Calu3 (cell line): Measurements from ENCODE around the gene UXS1. TPM values are rescaled to one million over a fixed set of nuclear protein-coding genes. Genes with fewer than 3 reads are reported as not detected.

Experiments used
- BruUV-seq: library from RNA; stranded (reverse); fragments of 400-500 nt; replicated peaks from 2 replicates; lab custom pipeline; 2021; lab: Mats Ljungman, UMichigan
- CTCF ChIA-PET: fragments of 300-600 bp; sonication (Branson Sonifier 250); formaldehyde crosslinking; loops from one replicate; lab custom pipeline; 2022; ENCODE audit warnings: antibody characterized with exemption; lab: Charles Lee
- DNase-seq: peaks from one replicate; pipeline ENCODE4 v3.0.0; 2022
- H3K27ac Mint-ChIP-seq: one replicate; pipeline ENCODE4 v1.8.0; 2022; ENCODE audit warnings: mixed read lengths; ENCODE audit not compliant: unreplicated experiment
- H3K27me3 Mint-ChIP-seq: one replicate; pipeline ENCODE4 v1.8.0; 2022; ENCODE audit warnings: mixed read lengths; ENCODE audit not compliant: unreplicated experiment
- H3K36me3 Mint-ChIP-seq: one replicate; pipeline ENCODE4 v1.8.0; 2022; ENCODE audit warnings: mild to moderate bottlenecking, moderate library complexity, mixed read lengths; ENCODE audit not compliant: insufficient read depth, unreplicated experiment
- H3K4me1 Mint-ChIP-seq: one replicate; pipeline ENCODE4 v1.8.0; 2022; ENCODE audit warnings: mild to moderate bottlenecking, low read depth, mixed read lengths; ENCODE audit not compliant: unreplicated experiment
- H3K4me3 Mint-ChIP-seq: one replicate; pipeline ENCODE4 v1.8.0; 2022; ENCODE audit warnings: mild to moderate bottlenecking, low read depth, moderate library complexity, mixed read lengths; ENCODE audit not compliant: unreplicated experiment
- H3K9me3 Mint-ChIP-seq: one replicate; pipeline ENCODE4 v1.8.0; 2022; ENCODE audit warnings: low read depth, mixed read lengths; ENCODE audit not compliant: unreplicated experiment
- intact Hi-C: fragments of 100-400 bp; cut with micrococcal nuclease; formaldehyde crosslinking; loops from one replicate; pipeline ENCODE4 v1.10.0; 2022; ENCODE audit not compliant: unreplicated experiment
- total RNA-seq: library from RNA; stranded (reverse); gene quantifications from 2 replicates; pipeline ENCODE4 v1.2.3, GENCODE V29; 2022
- TF ChIP-seq, protein P1 (sequence below): fragments of 200-600 bp; IDR thresholded peaks from one replicate; pipeline ENCODE4 v1.8.0; 2022; ENCODE audit warnings: antibody characterized with exemption; ENCODE audit not compliant: unreplicated experiment

The UXS1 gene
- total RNA-seq, 1 experiment from 2014 or later: 87.7 TPM

GRCh38 chr2:106059416-106060065 lies 134.6 kb downstream of the UXS1 start:
- no peak for DNase-seq
- CTCF ChIA-PET: no interaction called here
- no peak overlapping the region for H3K27ac Mint-ChIP-seq
- TF ChIP-seq, protein P1, sequence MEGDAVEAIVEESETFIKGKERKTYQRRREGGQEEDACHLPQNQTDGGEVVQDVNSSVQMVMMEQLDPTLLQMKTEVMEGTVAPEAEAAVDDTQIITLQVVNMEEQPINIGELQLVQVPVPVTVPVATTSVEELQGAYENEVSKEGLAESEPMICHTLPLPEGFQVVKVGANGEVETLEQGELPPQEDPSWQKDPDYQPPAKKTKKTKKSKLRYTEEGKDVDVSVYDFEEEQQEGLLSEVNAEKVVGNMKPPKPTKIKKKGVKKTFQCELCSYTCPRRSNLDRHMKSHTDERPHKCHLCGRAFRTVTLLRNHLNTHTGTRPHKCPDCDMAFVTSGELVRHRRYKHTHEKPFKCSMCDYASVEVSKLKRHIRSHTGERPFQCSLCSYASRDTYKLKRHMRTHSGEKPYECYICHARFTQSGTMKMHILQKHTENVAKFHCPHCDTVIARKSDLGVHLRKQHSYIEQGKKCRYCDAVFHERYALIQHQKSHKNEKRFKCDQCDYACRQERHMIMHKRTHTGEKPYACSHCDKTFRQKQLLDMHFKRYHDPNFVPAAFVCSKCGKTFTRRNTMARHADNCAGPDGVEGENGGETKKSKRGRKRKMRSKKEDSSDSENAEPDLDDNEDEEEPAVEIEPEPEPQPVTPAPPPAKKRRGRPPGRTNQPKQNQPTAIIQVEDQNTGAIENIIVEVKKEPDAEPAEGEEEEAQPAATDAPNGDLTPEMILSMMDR: no peak
- H3K9me3 Mint-ChIP-seq: no peaks in the 10 kb centered on the region
- H3K27me3 Mint-ChIP-seq: no peaks in the 10 kb centered on the region
- intact Hi-C loops: no loop called here
- H3K4me1 Mint-ChIP-seq: peaks cover 12% of the 10 kb centered on the region
- H3K4me3 Mint-ChIP-seq: no peak overlapping the region
- BruUV-seq: no TSS peak
- H3K36me3 Mint-ChIP-seq: no peaks in the 10 kb centered on the region

DNA sequence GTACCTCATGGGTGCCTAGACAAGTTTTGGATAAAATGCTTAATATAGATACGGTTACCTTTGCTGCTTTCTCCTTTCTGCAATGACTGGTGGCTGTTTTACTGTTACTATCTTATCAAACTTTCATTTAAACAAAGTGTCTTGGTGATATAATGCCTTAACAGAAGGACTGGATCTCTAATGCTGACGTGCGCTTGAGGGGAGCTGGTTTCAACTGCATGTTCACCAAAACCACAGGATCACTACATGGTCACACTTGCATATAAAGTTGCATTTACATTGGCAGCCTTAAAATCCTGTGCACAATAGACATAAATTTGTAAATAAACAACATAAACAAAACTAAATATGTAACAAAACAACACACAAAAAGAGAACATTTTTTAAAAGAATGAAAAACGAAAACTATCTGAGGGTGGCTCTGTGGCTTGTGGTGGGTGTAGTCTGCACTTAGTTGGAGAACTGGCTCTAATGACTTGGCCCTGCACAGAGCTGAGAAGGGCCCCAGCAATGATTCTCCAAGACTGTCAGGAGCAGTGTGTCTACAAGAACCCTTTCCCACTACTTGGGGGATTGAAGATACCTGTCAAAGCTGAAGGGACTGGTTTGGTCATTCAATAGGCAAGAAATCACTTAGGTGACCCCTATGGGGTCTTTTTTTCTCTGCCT lies 135.5 kb downstream of the UXS1 start:
- Mint-ChIP-seq H3K27me3 (no peaks in the 10 kb centered on the region), H3K36me3 (no peaks in the 10 kb centered on the region), H3K4me1 (peaks cover 17% of the 10 kb centered on the region), H3K4me3 (no peak overlapping the region), H3K27ac (no peak overlapping the region), H3K9me3 (no peaks in the 10 kb centered on the region)
- DNase-seq: no peak
- CTCF ChIA-PET: no interaction called here
- intact Hi-C loops: no loop called here
- BruUV-seq: no TSS peak
- TF ChIP-seq, protein P1: no peak

- intact Hi-C loops: no loop called here
- no peaks in the 10 kb centered on the region for H3K9me3 Mint-ChIP-seq
- BruUV-seq: no TSS peak
- peak; percentile 13 for DNase-seq
- no peak overlapping the region for H3K27ac Mint-ChIP-seq
- CTCF ChIA-PET: no interaction called here
- H3K27me3 Mint-ChIP-seq: no peaks in the 10 kb centered on the region
- no peak overlapping the region for H3K4me3 Mint-ChIP-seq
- peaks cover 29% of the 10 kb centered on the region for H3K4me1 Mint-ChIP-seq
- TF ChIP-seq, protein P1: no peak
- H3K36me3 Mint-ChIP-seq: no peaks in the 10 kb centered on the region
Measured at GRCh38 chr2:106057206-106057605, 136.9 kb downstream of the UXS1 start.

DNA sequence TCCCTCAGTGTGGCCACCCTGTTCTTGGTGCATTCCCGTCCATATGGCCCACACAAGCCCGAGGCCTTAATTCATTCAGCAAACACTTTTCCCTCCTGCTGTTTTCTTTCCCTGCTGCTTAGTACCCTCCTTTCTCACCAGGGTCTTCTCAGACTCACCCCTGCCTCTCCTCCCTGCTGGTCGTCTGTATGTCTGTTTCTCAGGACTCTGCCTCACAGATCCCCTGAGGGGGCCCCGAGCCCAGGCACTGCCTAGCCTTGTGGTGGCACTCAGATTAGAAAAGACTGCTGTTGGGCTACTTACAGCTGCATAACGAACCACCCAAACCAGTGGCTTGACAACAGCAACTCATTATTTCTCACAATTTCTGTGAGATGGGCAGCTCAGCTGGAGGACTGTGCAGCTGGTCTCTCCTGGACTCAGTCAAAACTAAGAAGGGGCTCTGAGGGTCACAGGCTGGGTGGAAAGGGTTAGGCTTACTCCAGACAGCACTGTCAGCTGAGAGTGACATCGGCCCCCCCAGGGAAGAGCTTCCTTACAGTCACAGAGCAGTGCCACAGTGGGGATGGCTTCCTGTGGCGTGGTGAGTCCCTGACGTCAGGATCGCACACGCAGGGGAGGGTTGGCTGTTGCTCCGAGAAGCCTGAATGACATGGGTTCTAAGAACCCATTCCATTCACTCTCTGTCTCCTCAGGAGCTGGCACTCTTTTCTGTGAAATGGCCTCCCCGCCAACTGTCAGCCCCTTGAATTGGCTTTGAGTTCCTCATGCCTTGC lies 139.0 kb downstream of the UXS1 start:
- intact Hi-C loops: no loop called here
- Mint-ChIP-seq H3K4me1 (peaks cover 29% of the 10 kb centered on the region), H3K27ac (no peak overlapping the region), H3K9me3 (peaks cover 6% of the 10 kb centered on the region), H3K27me3 (no peaks in the 10 kb centered on the region), H3K36me3 (no peaks in the 10 kb centered on the region), H3K4me3 (no peak overlapping the region)
- CTCF ChIA-PET: no interaction called here
- BruUV-seq: no TSS peak
- DNase-seq: no peak
- TF ChIP-seq, protein P1: no peak
